HFF-Myc (cell line): Measurements from ENCODE around the gene NTRK2.

Experiments
- DNase-seq: peaks from one replicate; pipeline ENCODE4 v3.0.0-alpha.2; 2011; ENCODE audit warnings: low read depth; ENCODE audit errors: extremely low read depth
- H3K4me3 ChIP-seq: replicated peaks from 2 replicates; pipeline ENCODE4 v1.5.1; 2011; ENCODE audit warnings: low read depth, mild to moderate bottlenecking, control low read depth, low read length
- CTCF ChIP-seq: IDR thresholded peaks from 2 replicates; pipeline ENCODE4 v1.5.1; 2012; ENCODE audit warnings: mild to moderate bottlenecking, low read depth, low read length, control low read depth; ENCODE audit errors: missing control alignments

NTRK2 gene

GRCh38 chr9:85009251-85009650 lies 339.7 kb downstream of the NTRK2 start:
- no peak for DNase-seq
- no peak for TF ChIP-seq CTCF
- H3K4me3 ChIP-seq, result no peak overlapping the region

- DNase-seq, result no peak
- no peak for TF ChIP-seq CTCF
- no peak overlapping the region for H3K4me3 ChIP-seq
These were observed 344.2 kb downstream of the NTRK2 start for GRCh38 chr9:85013703-85014102.

GRCh38 chr9:85014292-85014691 lies 344.8 kb downstream of the NTRK2 start:
- DNase-seq, result no peak
- H3K4me3 ChIP-seq, result no peak overlapping the region
- TF ChIP-seq CTCF, result no peak

GRCh38 chr9:85016384-85017006 lies 347.0 kb downstream of the NTRK2 start:
- TF ChIP-seq CTCF, result no peak
- DNase-seq, result no peak
- no peak overlapping the region for H3K4me3 ChIP-seq

GRCh38 chr9:85020791-85021190 lies 351.3 kb downstream of the NTRK2 start:
- H3K4me3 ChIP-seq, result no peak overlapping the region
- no peak for DNase-seq
- no peak for TF ChIP-seq CTCF

GRCh38 chr9:85021686-85022085 lies 352.2 kb downstream of the NTRK2 start:
- no peak overlapping the region for H3K4me3 ChIP-seq
- TF ChIP-seq CTCF, result no peak
- no peak for DNase-seq

- no peak for DNase-seq
These were observed 354.8 kb downstream of the NTRK2 start for GRCh38 chr9:85024374-85024773.

More at GRCh38 chr9:85024374-85024773, 354.8 kb downstream of the NTRK2 start:
- TF ChIP-seq CTCF, result no peak
- H3K4me3 ChIP-seq, result no peak overlapping the region
